Stimulated activated CD8-positive, alpha-beta memory T cell treated with anti-CD3 and anti-CD28 coated beads, Interleukin-12 subunit alpha, Interleukin-12 subunit beta, amount 100 ng/mL, for 4 hours (primary cell): ENCODE results near the gene TRAF3IP1.
"Not testable (repeated sequence)": the region's sequence is repeated elsewhere in the genome, so short reads cannot be mapped to it uniquely, and the experiment has no call there.

Source experiments
- DNase-seq: peaks from one replicate; pipeline ENCODE4 v3.0.0-alpha.2; 2020; ENCODE audit warnings: low read depth

Gene TRAF3IP1, protein sequence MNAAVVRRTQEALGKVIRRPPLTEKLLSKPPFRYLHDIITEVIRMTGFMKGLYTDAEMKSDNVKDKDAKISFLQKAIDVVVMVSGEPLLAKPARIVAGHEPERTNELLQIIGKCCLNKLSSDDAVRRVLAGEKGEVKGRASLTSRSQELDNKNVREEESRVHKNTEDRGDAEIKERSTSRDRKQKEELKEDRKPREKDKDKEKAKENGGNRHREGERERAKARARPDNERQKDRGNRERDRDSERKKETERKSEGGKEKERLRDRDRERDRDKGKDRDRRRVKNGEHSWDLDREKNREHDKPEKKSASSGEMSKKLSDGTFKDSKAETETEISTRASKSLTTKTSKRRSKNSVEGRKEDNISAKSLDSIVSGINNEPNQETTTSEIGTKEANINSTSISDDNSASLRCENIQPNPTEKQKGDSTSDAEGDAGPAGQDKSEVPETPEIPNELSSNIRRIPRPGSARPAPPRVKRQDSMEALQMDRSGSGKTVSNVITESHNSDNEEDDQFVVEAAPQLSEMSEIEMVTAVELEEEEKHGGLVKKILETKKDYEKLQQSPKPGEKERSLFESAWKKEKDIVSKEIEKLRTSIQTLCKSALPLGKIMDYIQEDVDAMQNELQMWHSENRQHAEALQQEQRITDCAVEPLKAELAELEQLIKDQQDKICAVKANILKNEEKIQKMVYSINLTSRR

GRCh38 chr2:238320246-238320647, at the start of gene TRAF3IP1:
TSS of gene TRAF3IP1 (plus strand) at chr2:238320518. CDS start at chr2:238320663, 145 bp downstream.
- DNase-seq: peak; percentile 80

- no peak for DNase-seq
Measured at GRCh38 chr2:238270606-238271005, 49.7 kb upstream of the TRAF3IP1 start.

- DNase-seq: no peak
Measured at GRCh38 chr2:238271061-238271554, 49.2 kb upstream of the TRAF3IP1 start.

DNA sequence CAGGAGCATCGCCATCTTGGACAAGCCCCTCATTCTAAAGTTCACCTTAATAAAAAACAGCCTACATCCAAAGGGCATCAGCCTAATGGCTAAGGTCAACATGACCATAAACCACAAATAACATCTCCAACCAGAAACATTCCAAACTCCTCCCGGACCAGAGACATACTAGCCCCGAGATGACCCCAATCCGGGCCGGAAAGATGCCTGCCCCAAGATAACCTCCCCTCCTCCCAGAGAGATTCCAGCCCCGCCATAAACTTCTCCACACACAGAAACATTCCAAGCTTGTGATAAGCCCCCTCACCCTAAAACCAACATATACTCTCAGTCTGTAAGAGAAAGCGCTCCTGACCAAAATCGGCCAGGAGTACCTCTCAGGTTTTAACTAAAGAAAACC, 48.6 kb upstream of the TRAF3IP1 start:
- not testable (repeated sequence) for DNase-seq

DNA sequence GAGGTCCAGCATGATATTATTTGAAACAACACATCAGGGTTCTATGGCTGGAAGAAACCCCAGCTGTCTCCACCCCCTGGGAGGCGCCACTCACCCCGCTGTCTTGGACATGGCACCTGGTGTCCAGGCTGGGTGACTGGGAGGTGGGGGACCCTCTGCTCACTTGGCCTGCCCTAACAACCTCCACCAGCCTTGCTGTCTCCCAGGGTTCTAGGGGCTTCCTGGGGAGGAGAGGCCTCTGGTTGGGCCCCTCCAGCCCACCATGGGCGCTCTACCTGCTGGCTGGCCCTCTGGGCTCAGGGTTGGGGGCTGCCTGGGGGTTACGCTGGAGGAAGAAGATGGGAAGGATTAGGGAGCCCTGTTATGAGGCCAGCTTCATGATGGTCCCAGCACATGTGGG, 48.2 kb upstream of the TRAF3IP1 start:
- DNase-seq: no peak

GRCh38 chr2:238273433-238273832, 46.9 kb upstream of the TRAF3IP1 start:
- not testable (repeated sequence) for DNase-seq

DNA sequence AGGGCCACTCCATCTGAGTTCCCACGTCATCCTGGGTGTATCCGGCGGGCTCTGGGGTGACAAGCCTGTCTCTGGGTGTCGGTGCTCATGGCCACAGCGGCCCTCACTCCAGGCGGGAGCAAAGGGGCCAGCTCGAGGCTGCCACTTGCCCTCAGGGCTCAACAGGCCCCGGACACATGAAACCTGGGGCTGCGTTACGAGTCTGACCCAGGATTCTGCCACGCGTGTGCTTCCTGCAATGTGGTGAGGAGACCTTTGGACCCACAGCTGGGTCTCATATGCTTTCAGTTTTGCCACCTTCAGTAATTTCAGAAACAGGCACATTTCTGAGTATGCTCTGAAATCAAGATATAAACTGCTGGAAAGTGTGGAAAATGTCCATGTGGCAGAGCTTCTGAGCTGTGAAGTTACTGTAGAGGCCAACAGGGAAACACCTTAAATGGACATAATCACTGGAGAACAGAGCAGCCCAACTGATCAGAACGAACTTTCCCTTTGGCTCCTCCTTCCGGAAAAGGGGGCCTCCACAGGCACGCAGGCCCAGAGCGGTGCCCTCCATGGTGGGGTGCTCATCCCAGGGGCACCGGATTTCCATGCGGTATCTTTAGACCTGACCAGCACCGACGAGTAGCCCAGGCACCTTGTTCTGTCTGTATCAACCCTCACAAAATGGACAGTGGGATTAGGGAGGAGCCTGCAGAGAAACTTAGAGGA, 46.0 kb upstream of the TRAF3IP1 start:
- no peak for DNase-seq

GRCh38 chr2:238277695-238278094, 42.6 kb upstream of the TRAF3IP1 start:
- no peak for DNase-seq

DNA sequence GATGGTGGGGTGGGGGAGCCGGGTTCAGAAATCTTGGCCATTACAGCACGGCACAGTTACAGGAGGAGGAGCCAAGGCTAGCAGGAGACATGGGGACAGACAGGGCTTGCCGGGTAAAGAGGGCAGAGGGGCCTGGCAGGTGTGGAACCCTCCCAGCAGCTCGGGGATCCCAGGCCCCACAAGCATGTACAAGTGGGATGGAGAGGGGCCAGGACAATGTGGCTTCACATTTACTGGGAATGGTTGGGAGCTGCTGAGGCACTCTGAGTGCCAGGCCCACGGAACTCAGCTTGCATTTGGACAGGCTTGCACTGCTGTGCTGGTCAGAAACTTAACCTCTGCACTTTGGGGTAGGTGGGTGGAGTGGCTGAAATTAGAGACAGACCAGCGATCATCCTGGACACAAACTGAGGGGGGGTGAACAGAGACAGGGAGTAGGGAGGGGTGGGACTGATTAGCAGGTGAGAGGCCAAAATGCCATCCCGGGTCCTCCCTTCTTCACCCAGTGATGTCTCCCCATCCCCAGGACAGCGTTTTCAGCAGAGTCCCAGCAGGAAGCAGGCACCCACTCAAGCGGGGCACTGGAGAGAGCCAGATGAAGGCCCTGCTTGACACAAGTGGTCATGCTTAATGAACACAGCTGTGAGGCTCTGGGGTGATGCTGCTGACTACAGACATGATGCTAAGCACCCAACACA, 41.5 kb upstream of the TRAF3IP1 start:
- DNase-seq: no peak

DNA sequence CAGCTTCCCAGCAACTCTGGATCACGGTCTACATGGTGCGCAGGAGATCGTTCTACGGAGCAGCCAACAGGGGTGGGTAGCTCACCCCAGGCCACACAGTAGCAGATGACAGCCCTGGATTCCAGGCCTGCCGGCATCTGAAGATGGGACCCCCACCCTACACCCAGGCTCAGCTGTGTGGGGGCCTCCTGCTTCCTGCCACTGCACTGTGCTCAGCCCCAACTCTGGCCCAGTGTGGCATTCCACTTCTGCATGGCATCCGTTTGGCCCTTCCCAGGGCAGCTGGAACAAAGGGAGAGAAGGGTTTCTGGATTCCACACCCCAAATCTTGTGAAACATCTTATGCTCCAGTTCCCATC, 41.0 kb upstream of the TRAF3IP1 start:
- no peak for DNase-seq

GRCh38 chr2:238280083-238280825, 40.1 kb upstream of the TRAF3IP1 start:
- no peak for DNase-seq

- DNase-seq: no peak
Measured at GRCh38 chr2:238281826-238282480, 38.4 kb upstream of the TRAF3IP1 start.

DNA sequence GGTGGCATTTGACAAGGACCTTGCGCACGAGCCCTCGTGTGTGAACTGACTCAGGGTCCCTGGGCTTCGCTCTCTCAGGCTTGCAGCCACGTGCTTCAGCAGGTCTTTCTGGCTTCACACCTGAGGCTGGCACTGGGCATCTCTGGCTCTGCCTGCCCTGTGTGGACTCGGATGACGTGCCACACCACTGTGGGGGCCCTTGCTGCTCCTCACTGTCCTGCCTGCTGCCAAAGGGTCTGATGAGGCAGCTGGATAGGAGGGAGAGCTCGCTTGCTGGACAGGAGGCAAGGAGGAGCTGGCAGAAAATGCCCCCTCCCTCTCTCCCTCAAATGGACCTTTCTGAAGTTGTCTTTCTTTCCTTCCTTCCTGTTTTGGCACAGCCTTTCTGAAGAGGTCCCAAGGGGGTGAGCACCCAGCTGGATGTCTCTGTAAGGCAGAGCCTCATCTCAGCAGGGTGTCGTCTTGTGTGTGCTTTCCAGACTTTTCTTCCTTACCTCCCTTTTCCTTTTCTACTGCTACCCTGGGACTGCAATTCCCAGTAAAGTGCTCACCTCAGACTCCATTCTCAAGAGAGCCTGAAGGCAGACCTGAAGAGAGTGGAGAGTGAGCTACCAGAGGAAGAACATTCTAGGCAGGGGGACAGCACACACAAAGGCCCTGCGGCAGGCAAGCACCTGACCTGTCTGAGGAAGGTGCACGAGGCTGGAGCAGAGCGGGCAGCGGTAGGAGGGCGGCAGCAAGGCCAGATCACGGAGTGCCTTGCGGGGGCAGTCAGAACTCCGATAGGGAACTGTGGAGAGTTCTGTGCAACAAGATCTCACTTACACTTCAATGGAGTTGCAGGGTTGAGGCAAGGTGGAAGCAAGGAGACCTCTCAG, 37.2 kb upstream of the TRAF3IP1 start:
- DNase-seq: no peak

GRCh38 chr2:238284802-238285515, 35.4 kb upstream of the TRAF3IP1 start:
- no peak for DNase-seq

GRCh38 chr2:238285653-238286082, 34.6 kb upstream of the TRAF3IP1 start:
- no peak for DNase-seq

- no peak for DNase-seq
Measured at GRCh38 chr2:238286095-238286494, 34.2 kb upstream of the TRAF3IP1 start.

DNA sequence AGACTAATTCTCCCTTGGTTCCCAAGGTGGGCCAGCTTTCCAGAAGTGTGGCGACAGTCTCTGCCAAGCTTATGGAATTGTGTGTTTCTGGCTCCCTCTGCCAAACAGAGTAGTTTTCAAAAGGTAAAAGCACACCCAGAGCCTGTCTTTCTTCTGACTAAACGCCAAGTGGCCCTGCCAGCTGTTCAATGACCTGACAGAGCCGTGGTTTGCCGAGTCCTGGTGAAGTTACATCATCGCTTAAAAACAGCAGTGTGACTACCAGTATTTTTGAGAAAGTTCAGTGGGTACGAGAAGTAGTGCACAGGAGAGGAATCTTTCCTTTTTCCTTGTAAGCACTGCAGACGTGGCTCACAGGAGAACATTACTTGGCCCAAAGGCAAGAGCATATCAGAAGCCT, 33.8 kb upstream of the TRAF3IP1 start:
- no peak for DNase-seq

DNA sequence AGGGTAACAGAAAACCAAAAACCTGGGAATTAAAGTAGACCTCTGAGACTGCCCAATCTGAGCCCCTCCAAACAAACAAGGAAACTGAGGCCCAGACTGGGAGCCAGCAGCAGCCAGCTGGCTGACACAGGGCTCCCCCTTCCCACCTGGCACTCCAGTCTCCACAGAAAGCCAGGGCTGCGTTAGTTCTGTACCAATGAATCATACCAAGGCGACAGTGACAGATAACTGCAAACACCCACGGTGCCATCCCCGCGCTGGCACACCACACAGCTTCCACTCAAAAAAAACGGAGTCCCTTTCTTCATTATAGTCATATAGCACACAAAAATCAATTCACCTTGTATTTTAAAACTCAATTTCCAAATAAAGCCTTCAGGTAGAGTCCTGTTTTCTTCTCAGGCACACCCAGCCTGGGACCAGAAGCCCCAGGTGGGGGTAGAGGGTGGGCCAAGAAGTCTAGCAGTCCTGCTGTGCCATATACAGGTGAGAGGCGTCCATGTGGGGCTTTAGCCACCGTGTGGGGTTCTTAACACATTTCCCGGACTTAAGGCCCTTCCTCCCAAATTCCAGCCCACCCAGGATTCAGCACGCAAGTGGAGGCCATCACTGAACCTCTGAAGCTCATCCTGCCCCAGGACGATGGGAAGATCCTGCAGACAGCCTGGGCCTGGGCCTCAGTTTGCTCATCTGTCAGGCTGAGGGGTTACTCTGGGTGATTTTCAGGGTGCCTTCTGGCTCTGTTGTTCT, 33.2 kb upstream of the TRAF3IP1 start:
- DNase-seq: no peak
